CD4-positive, alpha-beta T cell (primary cell): ENCODE data around the gene BRICD5. TPM values are rescaled to one million over a fixed set of nuclear protein-coding genes. Genes with fewer than 3 reads are reported as not detected.

ENCODE experiments used
- ATAC-seq: fragments of 200-7000 bp; cut with Tn5 transposase; one replicate; pipeline ENCODE4 v1.10.0; 2022; ENCODE audit warnings: mild to moderate bottlenecking; ENCODE audit not compliant: poor library complexity
- CTCF ChIA-PET: fragments of 350-600 bp; sonication (Branson Sonifier 250); formaldehyde crosslinking; loops from one replicate; lab custom pipeline; 2021; ENCODE audit warnings: antibody characterized with exemption, inconsistent platforms; lab: Charles Lee
- POLR2A ChIA-PET: fragments of 350-600 bp; sonication (Branson Sonifier 250); formaldehyde crosslinking; loops from one replicate; lab custom pipeline; 2021; ENCODE audit warnings: antibody characterized with exemption, inconsistent platforms; lab: Charles Lee
- DNase-seq, 14 experiments: peaks; one replicate each; pipeline ENCODE4 v3.0.0-alpha.2; 2013 to 2020; ENCODE audit warnings: mixed read lengths in 2 of 14
- H3K27ac ChIP-seq, 2 donors: one replicate each; pipeline versions ENCODE4 v1.5.1 to v1.7.0; 2013; ENCODE audit warnings: low read length in 2 of 2, low read depth in 1 of 2, mild to moderate bottlenecking in 1 of 2
- H3K27me3 ChIP-seq, 2 experiments: 1 replicate in 1 of 2; 2 replicates in 1 of 2; pipeline versions ENCODE4 v1.6.1 to v1.7.0; 2013; ENCODE audit warnings: low read length in 2 of 2, control low read depth in 1 of 2, mild to moderate bottlenecking in 1 of 2, moderate library complexity in 1 of 2; ENCODE audit not compliant: insufficient read depth in 2 of 2, control insufficient read depth in 1 of 2
- H3K36me3 ChIP-seq: one replicate; pipeline ENCODE4 v1.6.1; 2013; ENCODE audit warnings: low read length, control low read depth; ENCODE audit not compliant: insufficient read depth
- H3K4me1 ChIP-seq: one replicate; pipeline ENCODE4 v1.6.1; 2013; ENCODE audit warnings: low read length, control low read depth; ENCODE audit not compliant: insufficient read depth
- H3K4me3 ChIP-seq: one replicate; pipeline ENCODE4 v1.5.1; 2013; ENCODE audit warnings: mild to moderate bottlenecking, low read length, moderate library complexity
- H3K9me3 ChIP-seq, 2 experiments: 1 replicate in 1 of 2; 2 replicates in 1 of 2; pipeline versions ENCODE4 v1.6.1 to v1.7.0; 2013; ENCODE audit warnings: low read length in 2 of 2, mild to moderate bottlenecking in 2 of 2, control low read depth in 1 of 2, moderate library complexity in 1 of 2; ENCODE audit not compliant: control insufficient read depth in 1 of 2, insufficient read depth in 1 of 2
- H3K27ac Mint-ChIP-seq: one replicate; pipeline ENCODE4 v1.8.0; 2020; ENCODE audit warnings: mixed read lengths
- H3K27me3 Mint-ChIP-seq: one replicate; pipeline ENCODE4 v1.8.0; 2021; ENCODE audit warnings: mixed read lengths
- H3K36me3 Mint-ChIP-seq: one replicate; pipeline ENCODE4 v1.8.0; 2021; ENCODE audit warnings: low read depth, mixed read lengths
- H3K4me1 Mint-ChIP-seq: one replicate; pipeline ENCODE4 v1.8.0; 2021; ENCODE audit warnings: low read depth, mixed read lengths
- H3K4me3 Mint-ChIP-seq: one replicate; pipeline ENCODE4 v1.8.0; 2020; ENCODE audit warnings: mild to moderate bottlenecking, mixed read lengths
- H3K9me3 Mint-ChIP-seq: one replicate; pipeline ENCODE4 v1.8.0; 2020; ENCODE audit warnings: mixed read lengths
- intact Hi-C, 2 experiments: fragments of 100-400 bp; cut with DNase I in 1 of 2; cut with micrococcal nuclease in 1 of 2; formaldehyde crosslinking; loops; one replicate each; pipeline versions ENCODE4 v1.15.1 to v1.9.0; 2023 to 2025; cut with DNase I, micrococcal nuclease
- total RNA-seq, 174 experiments: library from RNA in 2 of 174; stranded (reverse) in 2 of 174; gene quantifications; one replicate each; pipeline ENCODE4 v1.2.3 and lab custom pipeline; 2021 to 2026
- TF ChIP-seq, protein P1 (sequence below): fragments of 200-600 bp; IDR thresholded peaks from one replicate; pipeline ENCODE4 v1.8.0; 2022; ENCODE audit warnings: antibody characterized with exemption, mild to moderate bottlenecking

Gene BRICD5
- total RNA-seq, 2 experiments from 2014 or later, result 4.2 to 5.0 TPM

- Histone ChIP-seq H3K27ac (no peak overlapping the region), H3K4me3 (no peak overlapping the region), H3K36me3 (peaks cover 46% of the 10 kb centered on the region), H3K4me1 (no peaks in the 10 kb centered on the region), H3K9me3 (no peaks in the 10 kb centered on the region), H3K27me3 (no peaks in the 10 kb centered on the region)
- no peaks in the 10 kb centered on the region for H3K4me1 Mint-ChIP-seq
- no peaks in the 10 kb centered on the region for H3K27me3 Mint-ChIP-seq
- intact Hi-C loops, result no loop called here
- DNase-seq, result no peak
- no peak overlapping the region for H3K4me3 Mint-ChIP-seq
- peaks cover 9% of the 10 kb centered on the region for H3K36me3 Mint-ChIP-seq
- ATAC-seq, result no peak
- ChIA-PET POLR2A (no interaction called here), CTCF (no interaction called here)
- H3K27ac Mint-ChIP-seq, result no peak overlapping the region
- TF ChIP-seq, protein P1, sequence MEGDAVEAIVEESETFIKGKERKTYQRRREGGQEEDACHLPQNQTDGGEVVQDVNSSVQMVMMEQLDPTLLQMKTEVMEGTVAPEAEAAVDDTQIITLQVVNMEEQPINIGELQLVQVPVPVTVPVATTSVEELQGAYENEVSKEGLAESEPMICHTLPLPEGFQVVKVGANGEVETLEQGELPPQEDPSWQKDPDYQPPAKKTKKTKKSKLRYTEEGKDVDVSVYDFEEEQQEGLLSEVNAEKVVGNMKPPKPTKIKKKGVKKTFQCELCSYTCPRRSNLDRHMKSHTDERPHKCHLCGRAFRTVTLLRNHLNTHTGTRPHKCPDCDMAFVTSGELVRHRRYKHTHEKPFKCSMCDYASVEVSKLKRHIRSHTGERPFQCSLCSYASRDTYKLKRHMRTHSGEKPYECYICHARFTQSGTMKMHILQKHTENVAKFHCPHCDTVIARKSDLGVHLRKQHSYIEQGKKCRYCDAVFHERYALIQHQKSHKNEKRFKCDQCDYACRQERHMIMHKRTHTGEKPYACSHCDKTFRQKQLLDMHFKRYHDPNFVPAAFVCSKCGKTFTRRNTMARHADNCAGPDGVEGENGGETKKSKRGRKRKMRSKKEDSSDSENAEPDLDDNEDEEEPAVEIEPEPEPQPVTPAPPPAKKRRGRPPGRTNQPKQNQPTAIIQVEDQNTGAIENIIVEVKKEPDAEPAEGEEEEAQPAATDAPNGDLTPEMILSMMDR, result no peak
- no peaks in the 10 kb centered on the region for H3K9me3 Mint-ChIP-seq
Observed at GRCh38 chr16:2174396-2175131, 36.1 kb downstream of the BRICD5 start.

GRCh38 chr16:2173916-2174315 is 36.7 kb downstream of the BRICD5 start:
- no peaks in the 10 kb centered on the region for H3K27me3 Mint-ChIP-seq
- no peak for DNase-seq
- TF ChIP-seq, protein P1, result no peak
- ChIA-PET POLR2A (no interaction called here), CTCF (no interaction called here)
- Histone ChIP-seq H3K27me3 (no peaks in the 10 kb centered on the region), H3K4me3 (no peak overlapping the region), H3K27ac (no peak overlapping the region), H3K9me3 (no peaks in the 10 kb centered on the region), H3K4me1 (no peaks in the 10 kb centered on the region), H3K36me3 (peaks cover 47% of the 10 kb centered on the region)
- H3K4me3 Mint-ChIP-seq, result no peak overlapping the region
- intact Hi-C loops, result no loop called here
- peaks cover 9% of the 10 kb centered on the region for H3K36me3 Mint-ChIP-seq
- no peaks in the 10 kb centered on the region for H3K9me3 Mint-ChIP-seq
- H3K27ac Mint-ChIP-seq, result no peak overlapping the region
- H3K4me1 Mint-ChIP-seq, result no peaks in the 10 kb centered on the region
- ATAC-seq, result no peak

DNA sequence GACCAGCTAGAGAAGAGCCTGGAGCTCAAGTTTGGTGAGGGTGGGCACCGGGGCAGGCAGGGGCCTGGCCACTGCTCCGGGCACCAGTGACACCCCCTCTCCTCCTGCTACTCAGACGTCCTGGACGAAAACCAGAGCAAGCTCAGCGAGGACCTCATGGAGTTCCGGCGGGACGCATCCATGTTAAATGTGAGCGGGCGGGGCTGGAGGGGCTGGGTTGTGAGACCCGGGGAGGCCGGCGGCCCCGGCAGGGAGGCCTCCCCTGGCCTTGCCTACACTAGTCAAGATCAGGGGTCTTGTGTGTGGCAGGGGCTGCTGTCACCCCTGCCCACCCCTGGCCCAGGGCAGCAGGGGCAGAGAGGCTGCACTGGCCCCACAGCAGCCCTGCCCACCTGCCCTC is 37.3 kb downstream of the BRICD5 start:
- Histone ChIP-seq H3K9me3 (no peaks in the 10 kb centered on the region), H3K27me3 (no peaks in the 10 kb centered on the region), H3K4me3 (no peak overlapping the region), H3K36me3 (peaks cover 51% of the 10 kb centered on the region), H3K4me1 (no peaks in the 10 kb centered on the region), H3K27ac (no peak overlapping the region)
- Mint-ChIP-seq H3K36me3 (peaks cover 9% of the 10 kb centered on the region), H3K4me1 (no peaks in the 10 kb centered on the region), H3K4me3 (no peak overlapping the region), H3K9me3 (no peaks in the 10 kb centered on the region), H3K27ac (no peak overlapping the region), H3K27me3 (no peaks in the 10 kb centered on the region)
- TF ChIP-seq, protein P1, result no peak
- ATAC-seq (no peak), DNase-seq (no peak)
- ChIA-PET POLR2A (interaction anchor here (1.4 kb wide), 1 partner anchor 18 kb away, joined by 6 read pairs; the partner anchor contains the start of gene TRAF7), CTCF (no interaction called here)
- intact Hi-C loops, result no loop called here
